GM21576 (cell line): ENCODE results near the gene NDUFAF7.
"Not testable (repeated sequence)": the region's sequence is repeated elsewhere in the genome, so short reads cannot be mapped to it uniquely, and the experiment has no call there.

ENCODE experiments used
- ATAC-seq: cut with Tn5 transposase; IDR thresholded peaks from one replicate; pipeline ENCODE4 v1.9.1; 2021; ENCODE audit warnings: mild to moderate bottlenecking, moderate library complexity; ENCODE audit not compliant: unreplicated experiment

The NDUFAF7 gene, protein sequence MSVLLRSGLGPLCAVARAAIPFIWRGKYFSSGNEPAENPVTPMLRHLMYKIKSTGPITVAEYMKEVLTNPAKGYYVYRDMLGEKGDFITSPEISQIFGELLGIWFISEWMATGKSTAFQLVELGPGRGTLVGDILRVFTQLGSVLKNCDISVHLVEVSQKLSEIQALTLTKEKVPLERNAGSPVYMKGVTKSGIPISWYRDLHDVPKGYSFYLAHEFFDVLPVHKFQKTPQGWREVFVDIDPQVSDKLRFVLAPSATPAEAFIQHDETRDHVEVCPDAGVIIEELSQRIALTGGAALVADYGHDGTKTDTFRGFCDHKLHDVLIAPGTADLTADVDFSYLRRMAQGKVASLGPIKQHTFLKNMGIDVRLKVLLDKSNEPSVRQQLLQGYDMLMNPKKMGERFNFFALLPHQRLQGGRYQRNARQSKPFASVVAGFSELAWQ

DNA sequence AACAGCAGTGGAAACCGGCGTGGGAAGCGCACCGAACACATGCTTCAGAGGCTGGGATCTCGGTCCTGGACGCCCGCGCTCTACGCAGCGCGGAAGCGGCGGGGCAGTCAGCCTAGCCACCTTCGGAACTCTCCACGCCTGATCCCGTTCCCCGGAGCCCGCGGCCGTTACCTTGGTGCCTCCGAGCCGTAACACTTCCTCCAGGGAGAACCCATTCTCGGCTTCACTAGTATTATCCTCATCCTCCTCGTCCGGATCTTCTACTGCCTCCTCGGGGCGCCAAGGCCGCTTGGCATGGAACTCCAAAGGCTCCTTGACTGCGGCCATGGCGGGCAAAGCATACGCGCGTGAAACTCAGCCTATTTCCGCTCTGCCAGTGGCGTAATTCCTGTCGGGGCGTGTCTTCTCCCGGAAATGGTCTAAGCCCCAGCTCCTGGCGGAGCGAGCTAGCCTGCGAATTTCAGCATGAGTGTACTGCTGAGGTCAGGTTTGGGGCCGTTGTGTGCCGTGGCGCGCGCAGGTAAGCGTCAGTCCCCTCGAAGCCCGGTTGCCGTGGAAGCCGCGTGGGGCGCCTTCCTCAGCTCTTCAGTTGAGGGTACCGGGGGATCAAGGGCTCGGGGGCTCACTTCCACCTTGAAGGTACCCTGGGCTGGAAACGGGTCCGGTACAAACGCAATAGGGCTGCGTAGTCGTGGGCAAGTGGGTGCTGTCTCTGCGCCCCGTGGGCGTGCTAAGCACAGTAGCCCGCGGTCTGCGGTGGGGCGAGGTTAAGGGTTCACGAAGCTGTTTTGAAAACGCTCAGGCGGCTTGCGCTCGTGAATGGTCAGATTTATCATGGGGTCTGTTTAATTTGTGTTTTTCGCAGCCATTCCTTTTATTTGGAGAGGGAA is at the start of gene NDUFAF7, which contains the start of gene CEBPZ:
TSS of gene NDUFAF7 (plus strand) at position 418 of the 890 bp plus-strand sequence. CDS start at position 466, 48 bp downstream.
TSS of gene CEBPZ (minus strand) at position 356 of the 890 bp plus-strand sequence. CDS start at position 327, 29 bp downstream.
- peak; percentile 93 for ATAC-seq

DNA sequence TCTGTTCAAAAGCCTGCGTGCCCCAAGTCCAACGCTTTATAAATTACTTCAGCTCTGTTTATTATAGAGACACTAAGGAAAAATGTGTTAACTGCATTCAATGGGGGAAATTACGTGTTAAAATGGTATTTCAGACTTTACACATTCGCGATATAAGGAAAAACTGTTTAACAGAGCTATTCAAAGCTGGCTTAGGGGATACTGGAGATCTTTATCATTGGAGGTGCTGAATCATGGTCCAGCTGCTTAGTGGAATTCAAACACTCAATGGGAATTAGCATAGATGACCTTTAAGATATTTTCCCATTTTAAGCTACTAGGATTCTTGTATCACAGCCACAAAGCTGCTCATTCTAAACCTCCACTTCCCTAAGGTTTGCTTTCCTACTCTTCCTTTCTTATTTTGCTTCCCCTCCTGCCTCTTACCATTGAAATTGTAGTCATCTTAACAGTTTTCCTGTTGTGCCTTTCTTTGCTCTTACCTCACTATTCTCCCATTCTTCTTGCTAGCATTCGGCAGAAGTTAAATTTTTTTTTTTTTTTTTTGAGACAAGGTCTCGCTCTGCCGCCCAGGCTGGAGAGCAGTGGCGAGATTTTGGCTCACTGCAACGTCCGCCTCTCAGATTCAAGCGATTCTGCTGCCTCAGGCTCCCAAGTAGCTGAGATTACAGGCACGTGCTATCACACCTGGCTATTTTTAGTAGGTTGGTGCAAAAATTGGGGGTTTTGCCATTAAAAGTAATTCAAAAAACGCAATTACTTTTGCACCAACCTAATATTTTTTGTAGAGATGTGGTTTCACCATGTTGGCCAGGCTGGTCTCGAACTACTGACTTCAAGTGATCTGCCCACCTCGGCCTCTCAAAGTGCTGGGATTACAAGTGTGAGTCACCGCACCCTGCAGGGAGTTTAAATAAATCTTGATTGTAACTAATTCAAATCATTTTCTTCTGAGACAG is 49.5 kb upstream of the NDUFAF7 start:
- no peak for ATAC-seq

DNA sequence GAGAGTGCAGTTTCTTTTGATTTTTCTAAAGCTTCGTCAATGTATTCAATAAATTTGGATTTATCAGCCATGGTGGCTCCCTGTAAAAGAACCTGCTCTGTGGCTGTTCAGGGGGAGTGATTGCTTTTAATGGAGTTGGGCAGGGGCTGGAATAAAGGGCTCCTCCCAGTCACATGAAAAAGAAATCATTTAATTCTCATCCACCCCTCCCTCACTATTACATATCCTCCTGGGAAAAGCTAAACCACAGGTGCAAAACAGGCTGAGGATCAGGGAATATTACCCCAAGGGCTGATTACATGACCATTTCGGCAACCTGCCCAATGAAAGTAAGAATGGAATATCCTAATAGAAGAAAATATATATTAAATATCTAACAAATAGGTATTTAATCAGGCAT is 42.9 kb upstream of the NDUFAF7 start, which contains the start of gene SULT6B1:
TSS of gene SULT6B1 (minus strand) at position 101 of the 400 bp plus-strand sequence. CDS start at position 71, 30 bp downstream.
- ATAC-seq: no peak

DNA sequence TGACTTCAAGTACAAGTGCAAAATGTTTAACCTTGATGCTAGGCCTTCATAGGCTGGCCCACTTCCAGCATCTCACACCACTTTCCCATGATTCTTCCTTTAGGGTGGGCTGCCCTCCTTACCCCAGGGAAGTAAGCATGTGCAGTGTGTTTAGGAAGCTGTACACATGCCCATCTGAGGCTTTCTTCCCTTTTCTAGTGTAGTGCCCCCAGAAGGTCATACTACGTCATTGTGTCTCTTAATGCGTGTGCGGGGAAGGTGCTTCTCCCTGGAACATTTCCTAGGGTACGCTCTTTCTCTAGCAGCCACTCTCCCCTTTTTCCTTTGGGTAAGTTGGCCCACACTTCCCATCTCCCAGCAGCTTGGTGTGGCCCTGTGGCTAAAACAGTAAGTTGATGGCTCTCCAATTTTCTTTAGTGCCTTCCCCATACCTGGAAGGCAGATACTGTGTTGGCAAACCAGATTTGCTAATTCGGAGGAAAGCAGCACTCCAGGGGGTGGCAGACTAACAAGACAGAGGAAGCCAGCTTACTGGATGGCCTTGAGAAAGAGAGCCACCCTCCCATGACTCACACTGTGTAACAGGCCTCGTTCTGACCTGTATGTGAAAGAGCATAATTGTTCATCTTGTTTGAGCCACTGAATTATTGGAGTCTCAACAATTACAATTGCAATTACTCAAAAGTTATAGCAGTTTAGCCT is 41.9 kb upstream of the NDUFAF7 start:
- ATAC-seq: no peak

DNA sequence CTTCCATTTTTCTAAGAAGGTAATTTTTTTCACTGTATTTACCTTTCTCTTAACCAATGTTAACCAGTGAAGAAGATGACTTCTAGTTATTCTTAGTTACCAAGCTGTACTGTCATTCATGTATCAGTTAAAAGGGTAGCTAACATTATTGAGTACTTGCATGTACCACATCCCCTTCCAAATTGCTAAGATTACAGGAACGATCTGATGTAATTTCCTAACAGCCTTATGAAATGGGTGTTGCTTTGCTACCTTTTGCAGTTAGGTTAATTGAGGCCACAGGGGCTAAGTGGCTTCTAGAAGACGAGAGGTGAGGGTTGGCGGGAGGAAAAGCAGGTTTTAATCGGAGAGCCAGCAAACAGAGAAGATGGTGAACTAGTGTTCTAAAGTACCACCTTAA is 41.2 kb upstream of the NDUFAF7 start:
- no peak for ATAC-seq

DNA sequence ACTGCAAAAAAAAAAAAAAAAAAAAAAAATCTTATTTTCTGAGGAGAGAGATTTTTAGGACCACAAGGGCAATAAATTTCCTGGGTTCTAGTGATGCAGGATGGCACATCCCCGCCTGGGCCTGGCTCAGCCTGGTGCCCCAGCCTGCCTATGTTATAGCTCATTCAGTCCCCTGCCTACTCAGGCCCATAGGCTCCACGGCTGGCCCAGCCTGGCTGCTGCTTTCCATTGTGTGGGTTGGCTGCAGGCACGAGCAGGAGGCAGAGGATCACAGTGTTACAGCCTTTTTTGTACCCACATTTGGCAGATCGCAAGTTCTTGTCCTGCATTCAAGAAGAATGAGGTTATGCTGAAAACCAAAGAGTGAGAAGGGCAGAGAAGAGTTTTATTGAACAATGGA is 40.2 kb upstream of the NDUFAF7 start:
- ATAC-seq: no peak

DNA sequence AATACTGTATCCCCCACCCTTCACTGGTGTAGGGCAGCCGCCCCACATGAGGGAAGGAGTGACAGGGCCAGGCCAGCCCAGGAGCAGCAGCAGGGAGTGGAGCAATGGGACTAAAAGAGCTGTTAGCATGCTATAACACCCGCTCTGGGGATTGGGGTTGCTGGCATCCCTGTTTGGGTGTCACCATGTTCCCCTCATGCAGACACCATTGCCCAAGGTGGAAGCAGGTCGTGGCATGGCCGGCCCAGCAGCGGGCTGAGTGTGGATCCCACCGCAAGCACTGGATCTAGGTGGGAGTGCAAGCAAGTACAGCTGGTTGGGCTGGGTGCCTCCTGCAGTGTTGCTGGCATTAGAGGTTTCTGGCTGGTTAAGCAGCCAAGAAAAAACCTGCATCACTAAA is 39.7 kb upstream of the NDUFAF7 start:
- ATAC-seq: no peak

DNA sequence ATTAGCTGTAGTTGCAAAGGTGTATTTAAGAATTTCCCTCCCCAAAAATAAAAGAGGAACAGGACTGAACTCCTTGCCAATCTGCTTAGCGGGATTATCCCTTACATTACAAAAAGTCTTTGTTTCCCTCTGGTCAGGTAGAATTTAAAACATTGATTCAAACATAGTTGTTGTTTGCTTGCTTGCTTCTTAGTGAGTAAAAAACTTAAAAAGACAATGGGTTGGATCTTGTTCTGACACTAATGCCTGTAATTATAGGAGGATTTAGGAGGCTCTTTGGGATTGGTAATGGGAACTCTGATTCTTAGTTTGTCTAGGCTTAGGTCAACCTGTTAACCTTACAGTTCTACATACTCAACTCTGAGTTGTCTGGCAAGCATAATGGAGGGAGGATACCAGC is 38.9 kb upstream of the NDUFAF7 start:
- no peak for ATAC-seq

DNA sequence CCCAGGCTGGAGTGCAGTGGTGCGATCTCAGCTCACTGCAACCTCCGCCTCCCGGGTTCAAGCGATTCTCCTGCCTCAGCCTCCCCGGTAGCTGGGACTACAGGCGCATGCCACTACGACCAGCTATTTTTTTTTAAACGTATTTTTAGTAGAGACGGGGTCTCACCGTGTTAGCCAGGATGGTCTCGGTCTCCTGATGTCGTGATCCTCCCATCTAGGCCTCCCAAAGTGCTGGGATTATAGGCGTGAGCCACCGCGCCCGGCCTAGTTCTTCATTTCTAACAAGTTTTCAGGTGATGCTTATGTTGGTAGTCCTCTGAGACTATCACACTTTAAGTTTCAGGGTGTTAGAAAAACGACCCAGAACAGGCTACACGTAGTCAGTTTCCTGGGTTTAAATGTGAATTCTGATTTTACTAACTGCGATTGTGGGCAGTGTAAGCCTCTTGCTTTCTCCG is 35.6 kb upstream of the NDUFAF7 start:
- ATAC-seq: not testable (repeated sequence)

DNA sequence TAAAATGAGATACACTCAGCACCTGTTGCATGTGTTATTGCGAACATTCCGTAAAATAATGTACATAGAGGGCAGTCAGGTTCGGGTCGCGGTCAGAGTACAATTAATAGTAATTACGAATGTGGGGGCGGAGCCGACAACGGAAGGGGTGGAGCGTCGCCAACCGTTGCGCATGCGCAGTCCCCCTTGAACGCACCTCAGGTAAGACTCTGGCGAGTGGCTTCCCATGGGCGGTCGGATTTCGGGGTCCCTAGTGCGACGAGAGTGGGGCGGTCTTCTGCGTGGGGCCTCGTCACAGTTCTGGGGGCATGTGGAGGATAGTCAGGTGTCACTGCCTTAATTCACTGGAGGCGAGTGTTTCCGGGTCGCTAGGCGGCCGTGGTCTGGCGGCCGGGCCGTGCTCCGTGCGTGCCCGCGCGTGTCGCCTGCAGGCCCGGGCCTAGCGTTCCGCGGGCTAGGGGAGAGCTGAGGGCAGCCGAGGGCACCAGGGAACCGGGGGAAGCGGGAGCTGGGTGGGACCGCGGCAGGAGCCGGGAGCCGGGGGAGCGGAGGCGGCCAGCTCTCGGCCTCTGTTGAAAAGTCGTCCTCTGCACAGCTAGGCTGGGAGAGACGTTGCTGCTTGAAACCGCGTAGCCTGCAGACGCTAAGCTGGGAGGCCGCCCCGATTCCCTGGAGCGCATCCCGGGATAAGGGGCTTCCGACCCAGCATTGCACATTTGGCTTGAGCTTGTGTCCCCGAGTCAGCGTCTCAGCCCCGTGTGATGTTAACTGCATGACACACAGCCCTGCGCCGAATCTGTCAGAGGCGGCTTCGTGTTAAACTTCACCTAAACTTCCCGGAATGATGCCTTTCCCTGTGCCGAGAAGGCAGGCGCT is 34.9 kb upstream of the NDUFAF7 start, which contains the start of gene CEBPZOS:
TSS of gene CEBPZOS (plus strand) at position 177 of the 876 bp plus-strand sequence. CDS start 3,209 bp downstream, outside the sequence.
- ATAC-seq: peak; percentile 66

DNA sequence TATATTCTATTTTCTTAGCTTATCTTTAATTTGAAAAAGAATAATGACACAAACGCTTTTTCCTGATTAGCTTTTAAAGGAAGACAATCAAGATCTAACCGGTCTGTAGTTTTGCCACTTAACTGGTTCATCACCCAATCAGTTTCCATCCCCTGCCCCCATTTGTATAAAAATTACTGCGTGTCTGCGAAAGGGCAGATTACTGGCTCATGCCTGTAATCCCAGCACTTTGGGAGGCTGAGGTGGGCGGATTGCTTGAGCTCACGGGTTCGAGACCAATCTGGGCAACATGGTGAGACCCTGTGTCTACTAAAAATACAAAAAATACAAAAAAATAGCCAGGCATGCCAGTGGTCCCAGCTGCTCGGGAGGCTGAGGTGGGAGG is 32.8 kb upstream of the NDUFAF7 start:
- ATAC-seq: no peak

DNA sequence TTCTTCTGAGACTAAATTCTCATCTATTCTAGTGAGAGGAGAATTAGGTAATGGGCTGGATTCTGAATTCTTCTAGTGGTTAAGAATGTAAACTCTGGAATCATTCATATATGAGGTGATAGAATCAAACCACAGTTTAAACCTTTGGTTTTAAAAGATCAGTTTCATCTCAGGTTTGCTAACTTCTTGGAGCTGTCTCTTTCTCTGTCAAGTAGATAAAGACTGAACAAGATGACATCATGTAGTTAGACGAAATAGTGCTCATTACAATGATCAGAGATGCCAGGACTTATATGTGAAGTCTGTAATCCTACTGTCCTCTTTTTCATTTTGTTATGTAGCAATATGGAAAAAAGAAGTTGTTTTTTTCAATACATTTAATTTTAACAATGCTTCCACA is 30.2 kb upstream of the NDUFAF7 start:
- ATAC-seq: no peak

DNA sequence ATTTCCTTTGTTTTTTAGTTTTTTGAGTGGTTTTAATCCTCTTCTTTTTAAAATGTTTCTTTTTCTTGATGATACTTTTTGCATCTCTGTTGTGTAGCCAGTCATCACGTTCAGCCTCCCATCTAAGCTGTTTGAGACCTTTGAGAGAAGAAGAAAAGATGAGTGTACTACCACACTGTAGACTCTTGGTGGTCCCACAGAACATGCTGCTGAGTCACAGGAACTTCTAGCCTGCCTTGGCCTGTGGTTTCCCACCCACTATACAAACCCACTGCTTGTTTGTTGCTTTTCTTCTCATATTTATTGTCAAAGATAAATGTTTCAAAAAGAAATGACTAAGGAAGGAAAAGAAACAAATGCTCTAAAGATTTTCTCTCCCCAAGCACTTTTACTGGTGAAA is 29.7 kb upstream of the NDUFAF7 start:
- ATAC-seq: no peak

DNA sequence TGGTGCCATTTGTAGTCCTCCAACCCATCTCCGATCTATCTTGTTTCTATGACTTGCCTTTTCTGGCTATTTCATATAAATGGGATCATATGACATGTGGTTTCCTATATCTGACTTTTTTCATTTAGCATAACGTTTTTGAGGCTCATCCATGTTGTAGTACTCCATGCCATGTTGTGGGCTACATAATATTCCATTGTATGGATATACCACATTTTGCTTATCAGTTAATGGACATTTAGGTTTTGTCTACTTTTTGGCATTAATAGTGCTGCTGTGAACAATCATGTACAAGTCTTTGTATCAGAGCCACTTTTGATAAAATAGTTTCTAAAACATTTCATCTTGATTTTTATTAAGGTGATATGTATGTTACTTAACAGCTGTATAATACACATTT is 27.8 kb upstream of the NDUFAF7 start:
- ATAC-seq: no peak

DNA sequence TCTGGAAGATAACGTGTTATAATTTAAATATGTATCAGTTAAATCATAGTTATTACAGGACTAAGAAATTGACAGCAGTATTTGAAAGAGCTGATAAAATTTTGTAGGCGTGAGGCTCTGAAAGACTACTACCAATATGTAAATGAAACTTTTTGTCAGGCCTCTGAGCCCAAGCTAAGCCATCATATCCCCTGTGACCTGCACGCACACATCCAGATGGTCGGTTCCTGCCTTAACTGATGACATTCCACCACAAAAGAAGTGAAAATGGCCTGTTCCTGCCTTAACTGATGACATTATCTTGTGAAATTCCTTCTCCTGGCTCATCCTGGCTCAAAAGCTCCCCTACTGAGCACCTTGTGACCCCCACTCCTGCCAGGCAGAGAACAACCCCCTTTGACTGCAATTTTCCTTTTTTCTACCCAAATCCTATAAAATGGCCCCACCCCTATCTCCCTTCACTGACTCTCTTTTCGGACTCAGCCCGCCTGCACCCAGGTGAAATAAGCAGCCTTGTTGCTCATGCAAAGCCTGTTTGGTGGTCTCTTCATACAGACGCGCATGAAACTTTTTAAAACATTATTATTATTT is 26.3 kb upstream of the NDUFAF7 start:
- not testable (repeated sequence) for ATAC-seq

DNA sequence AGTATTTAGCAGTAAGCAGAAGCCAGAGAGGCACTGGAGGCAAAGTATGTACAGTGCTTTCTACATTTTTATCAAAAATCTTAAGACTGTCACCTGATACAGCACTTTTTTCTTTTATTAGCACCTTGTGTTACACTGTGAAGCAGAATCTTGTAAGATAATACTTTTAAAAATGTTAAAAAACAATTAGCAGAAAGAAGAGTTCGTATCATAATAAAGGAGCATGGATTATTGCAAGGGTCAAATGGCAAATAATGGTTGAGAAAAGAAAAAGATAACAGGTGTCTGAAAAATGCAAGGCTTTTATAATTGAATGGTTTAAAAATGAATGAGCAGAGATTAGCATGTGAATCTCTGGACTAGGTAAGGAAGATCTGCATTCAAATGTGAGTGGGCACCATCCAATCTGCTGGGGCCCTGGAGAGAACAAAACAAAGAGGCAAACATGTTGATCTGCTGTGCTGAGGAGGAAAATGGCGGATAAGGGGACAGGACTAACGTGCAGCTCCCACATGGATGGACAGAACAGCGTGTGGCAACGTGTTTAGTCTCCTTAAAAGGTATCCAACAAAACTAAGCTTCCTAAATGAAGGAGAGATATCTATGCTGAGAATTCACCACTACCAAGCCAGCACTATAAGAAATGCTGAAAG is 25.6 kb upstream of the NDUFAF7 start:
- no peak for ATAC-seq

DNA sequence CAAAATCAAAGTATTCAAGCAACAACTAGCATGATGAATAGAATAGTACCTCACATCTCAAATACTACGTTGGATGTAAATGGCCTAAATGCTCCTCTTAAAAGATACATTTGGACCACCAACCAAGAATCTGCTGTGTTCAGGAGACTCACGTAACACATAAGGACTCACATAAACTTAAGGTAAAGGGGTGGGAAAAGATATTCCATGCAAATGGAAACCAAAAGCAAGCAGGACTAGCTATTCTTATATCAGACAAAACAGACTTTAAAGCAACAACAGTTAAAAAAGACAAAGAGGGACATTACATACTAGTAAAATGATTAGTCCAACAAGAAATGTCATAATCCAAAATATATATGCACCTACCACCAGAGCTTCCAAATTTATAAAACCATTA is 24.7 kb upstream of the NDUFAF7 start:
- not testable (repeated sequence) for ATAC-seq

DNA sequence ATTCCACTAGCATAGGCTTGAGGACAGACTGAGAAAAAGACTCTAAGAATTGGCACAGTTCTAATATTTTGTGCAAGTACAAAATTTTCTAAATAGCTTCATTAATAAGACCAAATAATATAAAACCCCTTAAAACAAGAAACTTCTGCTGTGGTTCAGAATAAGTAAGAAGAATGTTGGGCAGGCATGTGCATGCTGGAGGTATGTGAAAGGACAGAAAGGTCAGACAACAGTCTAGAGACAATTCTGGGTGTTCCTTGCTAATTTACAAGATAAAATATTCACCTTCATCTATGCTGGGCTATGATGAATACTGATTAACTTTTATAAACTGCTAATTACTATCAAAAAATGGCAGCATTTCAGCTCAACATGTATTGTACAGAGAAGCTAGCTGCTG is 20.2 kb upstream of the NDUFAF7 start:
- no peak for ATAC-seq
